BLaER1 treated with 17β-estradiol and CSF1 and Interleukin-3, amounts not matched to agents 10 nM and 100 nM (cell line): ENCODE data around the gene ACSS2.

ENCODE experiments used
- H3K27ac ChIP-seq, 11 experiments: shearing (Covaris generic); formaldehyde crosslinking; 2 replicates each; pipeline ENCODE4 v1.8.1; 2022
- H3K27me3 ChIP-seq, 11 experiments: shearing (Covaris generic); formaldehyde crosslinking; 2 replicates each; pipeline ENCODE4 v1.8.1; 2022
- H3K36me3 ChIP-seq, 11 experiments: shearing (Covaris generic); formaldehyde crosslinking; 2 replicates each; pipeline ENCODE4 v1.8.1; 2022
- H3K4me1 ChIP-seq, 10 experiments: shearing (Covaris generic); formaldehyde crosslinking; 2 replicates each; pipeline ENCODE4 v1.8.1; 2022
- H3K4me2 ChIP-seq, 11 experiments: shearing (Covaris generic); formaldehyde crosslinking; 2 replicates each; pipeline ENCODE4 v1.8.1; 2022
- H3K4me3 ChIP-seq, 10 experiments: shearing (Covaris generic); formaldehyde crosslinking; 2 replicates each; pipeline ENCODE4 v1.8.1; 2022
- H3K9ac ChIP-seq, 11 experiments: shearing (Covaris generic); formaldehyde crosslinking; 2 replicates each; pipeline ENCODE4 v1.8.1; 2022
- H3K9me3 ChIP-seq, 11 experiments: shearing (Covaris generic); formaldehyde crosslinking; replicated peaks in 1 of 11; 2 replicates each; pipeline ENCODE4 v1.8.1; 2022
- H4K20me1 ChIP-seq, 11 experiments: shearing (Covaris generic); formaldehyde crosslinking; 2 replicates each; pipeline ENCODE4 v1.8.1; 2022
- Cebpa-rat ChIP-seq, 11 experiments: shearing (Covaris generic); IDR thresholded peaks; 2 replicates each; pipeline ENCODE4 v1.8.1; 2022

ACSS2 gene

DNA sequence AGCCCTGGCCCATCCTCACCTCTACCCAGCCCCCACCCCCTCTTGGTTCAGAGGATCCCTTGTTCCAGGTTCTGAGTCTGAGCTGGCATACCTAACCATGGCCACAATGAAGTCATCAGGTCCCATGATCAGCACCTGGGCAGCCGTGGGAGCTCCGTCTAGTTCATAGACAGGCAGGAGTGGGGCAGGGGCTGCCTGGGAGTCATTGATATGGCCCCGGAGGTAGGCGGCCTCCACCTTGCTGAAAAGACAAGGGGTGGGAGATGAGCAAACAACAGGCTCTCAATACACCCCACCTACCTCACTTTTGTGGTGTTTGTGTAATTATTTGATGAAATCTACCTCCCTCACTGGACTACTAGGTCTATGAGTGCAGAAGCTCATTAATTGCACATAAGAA is 24.1 kb upstream of the ACSS2 start:
- H3K27ac ChIP-seq, result no peak overlapping the region
- no peaks in the 10 kb centered on the region for H3K36me3 ChIP-seq
- no peaks in the 10 kb centered on the region for H3K9me3 ChIP-seq
- no peaks in the 10 kb centered on the region for H3K27me3 ChIP-seq
- H3K4me3 ChIP-seq, result no peak overlapping the region
- H3K4me2 ChIP-seq, result no peak overlapping the region
- no peaks in the 10 kb centered on the region for H3K4me1 ChIP-seq
- no peak overlapping the region for H3K9ac ChIP-seq
- no peaks in the 10 kb centered on the region for H4K20me1 ChIP-seq
- TF ChIP-seq Cebpa-rat (IDR thresholded peaks at IDR 0.05), result no peak

GRCh38 chr20:34859367-34859766 is 17.0 kb upstream of the ACSS2 start:
- no peak overlapping the region for H3K4me3 ChIP-seq
- H3K27ac ChIP-seq, result no peak overlapping the region
- no peak overlapping the region for H3K9ac ChIP-seq
- no peaks in the 10 kb centered on the region for H3K36me3 ChIP-seq
- H4K20me1 ChIP-seq, result no peaks in the 10 kb centered on the region; a peak in 1 of 22 replicates
- TF ChIP-seq Cebpa-rat (IDR thresholded peaks at IDR 0.05), result no peak
- no peak overlapping the region for H3K4me2 ChIP-seq
- peaks cover 0 to 7% (median 0%) of the 10 kb centered on the region in 10 experiments; a peak in 1 of 20 replicates for H3K4me1 ChIP-seq
- no peaks in the 10 kb centered on the region for H3K9me3 ChIP-seq
- H3K27me3 ChIP-seq, result no peaks in the 10 kb centered on the region

DNA sequence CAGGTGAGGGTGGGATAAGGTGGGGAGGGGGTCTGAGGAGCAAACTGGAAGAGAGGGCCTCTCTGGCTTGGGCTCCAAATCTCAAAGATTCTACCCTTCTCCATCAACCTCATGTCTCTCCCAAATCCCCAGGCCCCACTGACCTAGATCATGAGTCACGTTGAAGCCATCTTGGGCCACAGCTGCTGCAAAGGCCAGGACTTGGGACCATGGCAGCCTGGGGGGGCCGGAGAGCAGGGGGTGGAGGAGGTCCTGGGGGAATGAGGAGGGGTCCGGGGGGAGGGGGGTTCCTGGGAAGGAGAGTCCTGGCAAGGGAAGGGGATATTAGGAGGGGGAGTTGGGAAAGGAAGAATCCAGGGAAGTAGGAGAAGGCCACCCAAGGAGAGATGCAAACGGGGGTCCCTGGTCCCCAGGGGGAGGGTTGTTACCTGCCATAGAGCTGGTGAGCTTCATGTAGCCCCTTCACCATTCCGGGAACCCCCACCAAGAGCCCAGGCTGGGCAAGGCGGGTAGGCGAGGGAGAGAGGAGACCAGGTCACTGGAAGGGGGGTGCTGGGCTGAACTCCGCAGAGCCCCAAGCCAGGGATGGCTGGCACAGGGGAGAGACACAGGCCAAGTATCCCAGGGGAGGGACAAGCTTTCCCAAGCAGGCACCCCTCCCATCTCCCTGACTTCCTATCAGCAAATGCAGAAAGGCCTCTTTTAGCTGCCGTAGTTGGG is 16.4 kb upstream of the ACSS2 start:
- Histone ChIP-seq H3K27me3 (no peaks in the 10 kb centered on the region), H3K4me2 (no peak overlapping the region)
- TF ChIP-seq Cebpa-rat (IDR thresholded peaks at IDR 0.05), result no peak

DNA sequence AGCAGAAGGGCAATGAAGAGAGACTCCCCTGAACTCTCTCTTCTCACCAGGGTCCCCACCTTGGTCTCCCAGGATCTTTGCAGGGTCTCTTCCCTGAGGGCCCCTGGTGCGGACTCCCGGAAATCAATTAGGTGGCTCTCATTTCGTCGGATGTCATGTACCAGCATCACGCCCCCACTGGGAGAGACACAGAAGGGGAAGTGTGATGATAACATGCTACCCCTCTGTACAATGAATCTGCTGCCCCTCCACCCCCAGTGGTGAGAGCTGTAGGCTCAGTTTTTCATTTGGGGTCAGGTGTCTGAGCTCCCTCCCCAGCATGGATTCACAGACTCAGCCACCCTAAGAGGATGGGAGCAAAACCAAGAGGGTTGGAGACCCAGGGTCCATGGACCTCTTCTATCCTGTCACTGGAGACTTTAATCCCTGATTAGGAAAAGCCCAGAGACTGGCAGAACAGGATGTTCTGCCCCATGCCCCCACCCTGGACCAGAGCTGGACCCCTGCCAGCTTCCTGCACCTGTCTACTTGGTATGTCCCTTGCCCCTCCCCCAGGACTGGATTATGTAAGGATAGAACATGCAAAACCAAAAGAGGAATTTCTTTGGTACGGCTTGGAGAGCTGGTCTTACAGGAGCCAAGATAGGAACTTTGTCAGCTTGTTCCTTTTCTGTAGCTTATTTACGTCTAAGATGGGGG is 14.9 kb upstream of the ACSS2 start:
- H3K27me3 ChIP-seq, result no peaks in the 10 kb centered on the region
- no peak overlapping the region for H3K27ac ChIP-seq
- no peaks in the 10 kb centered on the region; a peak in 1 of 22 replicates for H4K20me1 ChIP-seq
- no peaks in the 10 kb centered on the region for H3K36me3 ChIP-seq
- H3K4me1 ChIP-seq, result peaks cover 0 to 7% (median 0%) of the 10 kb centered on the region in 10 experiments; a peak in 1 of 20 replicates
- no peaks in the 10 kb centered on the region for H3K9me3 ChIP-seq
- H3K4me2 ChIP-seq, result no peak overlapping the region
- H3K9ac ChIP-seq, result no peak overlapping the region
- no peak overlapping the region for H3K4me3 ChIP-seq
- TF ChIP-seq Cebpa-rat (IDR thresholded peaks at IDR 0.05), result no peak

More for the DNA sequence above, 16.4 kb upstream of the ACSS2 start:
- Histone ChIP-seq H3K4me3 (no peak overlapping the region), H3K9me3 (no peaks in the 10 kb centered on the region), H4K20me1 (no peaks in the 10 kb centered on the region; a peak in 1 of 22 replicates), H3K27ac (no peak overlapping the region), H3K9ac (no peak overlapping the region), H3K4me1 (peaks cover 0 to 7% (median 0%) of the 10 kb centered on the region in 10 experiments; a peak in 1 of 20 replicates), H3K36me3 (no peaks in the 10 kb centered on the region)

DNA sequence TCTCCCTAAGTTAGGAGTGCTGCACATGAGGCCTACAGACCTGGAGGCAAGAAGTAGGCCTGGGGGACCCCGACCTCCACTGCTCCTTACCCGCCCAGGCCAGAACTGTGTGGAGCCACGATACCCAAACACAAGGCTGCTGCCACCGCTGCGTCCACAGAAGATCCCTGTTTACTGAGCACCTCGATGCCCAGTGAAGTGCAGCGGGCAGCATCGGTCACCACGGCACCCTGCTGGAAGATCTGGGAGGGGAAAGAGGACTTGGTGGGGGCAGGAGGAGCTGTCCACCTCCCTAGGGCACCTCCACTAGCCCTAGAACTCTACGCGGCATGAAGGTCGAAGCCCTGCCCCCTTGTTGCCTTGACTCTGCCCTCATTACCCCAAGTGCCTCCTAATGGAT is 13.7 kb upstream of the ACSS2 start:
- TF ChIP-seq Cebpa-rat (IDR thresholded peaks at IDR 0.05), result no peak
- no peaks in the 10 kb centered on the region; a peak in 1 of 22 replicates for H4K20me1 ChIP-seq
- H3K9me3 ChIP-seq, result no peaks in the 10 kb centered on the region
- no peaks in the 10 kb centered on the region for H3K27me3 ChIP-seq
- no peak overlapping the region for H3K27ac ChIP-seq
- no peaks in the 10 kb centered on the region for H3K36me3 ChIP-seq
- no peak overlapping the region for H3K4me3 ChIP-seq
- H3K9ac ChIP-seq, result no peak overlapping the region
- peaks cover 0 to 7% (median 0%) of the 10 kb centered on the region in 10 experiments; a peak in 1 of 20 replicates for H3K4me1 ChIP-seq
- no peak overlapping the region for H3K4me2 ChIP-seq

GRCh38 chr20:34863421-34863965 is 12.9 kb upstream of the ACSS2 start:
- Histone ChIP-seq H4K20me1 (no peaks in the 10 kb centered on the region; a peak in 1 of 22 replicates), H3K36me3 (no peaks in the 10 kb centered on the region), H3K27me3 (no peaks in the 10 kb centered on the region), H3K4me1 (peaks cover 0 to 7% (median 0%) of the 10 kb centered on the region in 10 experiments; a peak in 1 of 20 replicates), H3K4me2 (no peak overlapping the region), H3K27ac (no peak overlapping the region), H3K4me3 (no peak overlapping the region), H3K9ac (no peak overlapping the region), H3K9me3 (no peaks in the 10 kb centered on the region)
- no peak for TF ChIP-seq Cebpa-rat (IDR thresholded peaks at IDR 0.05)

GRCh38 chr20:34864216-34864615 is 12.2 kb upstream of the ACSS2 start:
- H3K27ac ChIP-seq, result no peak overlapping the region
- H3K4me2 ChIP-seq, result no peak overlapping the region
- no peaks in the 10 kb centered on the region for H3K27me3 ChIP-seq
- H4K20me1 ChIP-seq, result no peaks in the 10 kb centered on the region; a peak in 1 of 22 replicates
- no peak overlapping the region for H3K4me3 ChIP-seq
- H3K4me1 ChIP-seq, result peaks cover 0 to 7% (median 0%) of the 10 kb centered on the region in 10 experiments; a peak in 1 of 20 replicates
- TF ChIP-seq Cebpa-rat (IDR thresholded peaks at IDR 0.05), result no peak
- no peak overlapping the region for H3K9ac ChIP-seq
- H3K9me3 ChIP-seq, result no peaks in the 10 kb centered on the region
- no peaks in the 10 kb centered on the region for H3K36me3 ChIP-seq

GRCh38 chr20:34871320-34871926 is 5.0 kb upstream of the ACSS2 start:
- Histone ChIP-seq H3K27ac (no peak overlapping the region), H3K27me3 (peaks cover 0 to 8% (median 0%) of the 10 kb centered on the region in 11 experiments; a peak in 2 of 22 replicates), H4K20me1 (no peaks in the 10 kb centered on the region), H3K4me2 (no peak overlapping the region), H3K4me3 (no peak overlapping the region), H3K9me3 (no peaks in the 10 kb centered on the region), H3K9ac (no peak overlapping the region), H3K36me3 (no peaks in the 10 kb centered on the region), H3K4me1 (peaks cover 14 to 32% (median 24%) of the 10 kb centered on the region in 10 experiments)
- no peak for TF ChIP-seq Cebpa-rat (IDR thresholded peaks at IDR 0.05)
